DND-41 (cell line): ENCODE results near the gene C7orf25.
A peak's percentile ranks its signal among the peaks of the same experiment; 100 is the strongest.

Source experiments
- ATAC-seq: fragments of 200-7000 bp; cut with Tn5 transposase; 3 replicates; pipeline ENCODE4 v1.9.1; 2021; ENCODE audit warnings: low read depth; ENCODE audit not compliant: insufficient read depth
- DNase-seq: peaks from one replicate; pipeline ENCODE4 v3.0.0-alpha.2; 2020
- H2AFZ ChIP-seq: 2 replicates; pipeline ENCODE4 v1.6.0; 2012; ENCODE audit warnings: low read depth, low read length
- H3K27ac ChIP-seq: 2 replicates; pipeline ENCODE4 v1.5.1; 2012; ENCODE audit warnings: low read length, inconsistent platforms
- H3K27me3 ChIP-seq: fragments of 200-600 bp; sonication (generic); 2 replicates; pipeline ENCODE4 v1.6.0; 2012; ENCODE audit warnings: low read length, mild to moderate bottlenecking, inconsistent platforms; ENCODE audit not compliant: insufficient read depth, poor library complexity
- H3K36me3 ChIP-seq: 2 replicates; pipeline ENCODE4 v1.5.1; 2012; ENCODE audit warnings: low read length, inconsistent platforms; ENCODE audit not compliant: insufficient read depth
- H3K4me1 ChIP-seq: 2 replicates; pipeline ENCODE4 v1.5.1; 2012; ENCODE audit warnings: mild to moderate bottlenecking, low read length; ENCODE audit not compliant: insufficient read depth
- H3K4me2 ChIP-seq: 2 replicates; pipeline ENCODE4 v1.6.0; 2012; ENCODE audit warnings: mild to moderate bottlenecking, moderate library complexity, low read length, inconsistent platforms; ENCODE audit not compliant: insufficient read depth
- H3K4me3 ChIP-seq, 2 experiments: fragments of 200-600 bp in 1 of 2; shearing (Covaris generic) in 1 of 2; 2 replicates each; pipeline ENCODE4 v1.5.1; 2012 to 2016; ENCODE audit warnings: inconsistent platforms in 2 of 2, low read length in 2 of 2, mild to moderate bottlenecking in 2 of 2, low read depth in 1 of 2, moderate library complexity in 1 of 2
- H3K79me2 ChIP-seq: 2 replicates; pipeline ENCODE4 v1.6.0; 2012; ENCODE audit warnings: low read length, inconsistent platforms; ENCODE audit not compliant: insufficient read depth
- H3K9ac ChIP-seq: 2 replicates; pipeline ENCODE4 v1.6.0; 2012; ENCODE audit warnings: low read depth, mild to moderate bottlenecking, inconsistent platforms, low read length, moderate library complexity
- H3K9me3 ChIP-seq: 2 replicates; pipeline ENCODE4 v1.5.1; 2012; ENCODE audit warnings: low read length, moderate library complexity, mild to moderate bottlenecking, inconsistent platforms; ENCODE audit not compliant: insufficient read depth, severe bottlenecking
- H4K20me1 ChIP-seq: 2 replicates; pipeline ENCODE4 v1.6.0; 2012; ENCODE audit warnings: low read length; ENCODE audit not compliant: insufficient read depth
- CTCF ChIP-seq: IDR thresholded peaks from 2 replicates; pipeline ENCODE4 v1.5.1; 2012; ENCODE audit warnings: borderline replicate concordance, low read length, moderate library complexity, mild to moderate bottlenecking; ENCODE audit not compliant: poor library complexity, severe bottlenecking; ENCODE audit errors: extremely low read depth
- EZH2 ChIP-seq: IDR thresholded peaks from 3 replicates; pipeline ENCODE4 v1.6.1; 2012; ENCODE audit warnings: borderline replicate concordance, low read depth, mild to moderate bottlenecking, moderate library complexity, low read length, inconsistent platforms; ENCODE audit not compliant: severe bottlenecking

The C7orf25 gene

GRCh38 chr7:42876182-42877068, 35.4 kb downstream of the C7orf25 start:
- ATAC-seq (peak; percentile 81), DNase-seq (peak; percentile 65)
- Histone ChIP-seq H3K9me3 (no peaks in the 10 kb centered on the region), H4K20me1 (no peaks in the 10 kb centered on the region), H3K27me3 (no peaks in the 10 kb centered on the region), H3K4me3 (no peak overlapping the region), H3K4me1 (no peaks in the 10 kb centered on the region), H3K4me2 (no peak overlapping the region), H3K36me3 (no peaks in the 10 kb centered on the region), H3K27ac (no peak overlapping the region), H2AFZ (no peak overlapping the region), H3K9ac (no peak overlapping the region), H3K79me2 (no peaks in the 10 kb centered on the region)
- TF ChIP-seq CTCF (peak; percentile 83), EZH2 (no peak)

GRCh38 chr7:42869131-42870020, 42.5 kb downstream of the C7orf25 start:
- Histone ChIP-seq H3K36me3 (no peaks in the 10 kb centered on the region), H4K20me1 (no peaks in the 10 kb centered on the region), H3K4me3 (no peak overlapping the region), H2AFZ (no peak overlapping the region), H3K4me1 (no peaks in the 10 kb centered on the region), H3K79me2 (no peaks in the 10 kb centered on the region), H3K9me3 (peaks cover 8% of the 10 kb centered on the region), H3K27ac (no peak overlapping the region), H3K4me2 (no peak overlapping the region), H3K9ac (no peak overlapping the region), H3K27me3 (no peaks in the 10 kb centered on the region)
- ATAC-seq (no peak), DNase-seq (no peak)
- TF ChIP-seq EZH2 (no peak), CTCF (no peak)

GRCh38 chr7:42868480-42868879, 43.4 kb downstream of the C7orf25 start:
- Histone ChIP-seq H3K4me2 (no peak overlapping the region), H3K4me1 (no peaks in the 10 kb centered on the region), H3K27me3 (no peaks in the 10 kb centered on the region), H4K20me1 (no peaks in the 10 kb centered on the region), H3K4me3 (no peak overlapping the region), H3K9me3 (peaks cover 8% of the 10 kb centered on the region), H2AFZ (no peak overlapping the region), H3K27ac (no peak overlapping the region), H3K36me3 (no peaks in the 10 kb centered on the region), H3K9ac (no peak overlapping the region), H3K79me2 (no peaks in the 10 kb centered on the region)
- no peak for DNase-seq
- TF ChIP-seq CTCF (no peak), EZH2 (no peak)
- no peak for ATAC-seq
